Mesodermal cell (in vitro differentiated cells): ENCODE results near the gene DGCR6. TPM values are rescaled to one million over a fixed set of nuclear protein-coding genes. Genes with fewer than 3 reads are reported as not detected.
"Not testable (repeated sequence)": the region's sequence is repeated elsewhere in the genome, so short reads cannot be mapped to it uniquely, and the experiment has no call there.

Experiments used
- H3K27ac ChIP-seq: 2 replicates; pipeline ENCODE4 v1.7.0; 2013; ENCODE audit warnings: mild to moderate bottlenecking, low read depth, low read length, moderate library complexity; ENCODE audit not compliant: severe bottlenecking
- H3K36me3 ChIP-seq: 2 replicates; pipeline ENCODE4 v1.7.1; 2013; ENCODE audit warnings: mild to moderate bottlenecking, low read length, moderate library complexity; ENCODE audit not compliant: control insufficient read depth, insufficient read depth
- H3K4me1 ChIP-seq: one replicate; pipeline ENCODE4 v1.7.1; 2013; ENCODE audit warnings: mild to moderate bottlenecking, low read length; ENCODE audit not compliant: insufficient read depth, control insufficient read depth, poor library complexity, severe bottlenecking
- H3K4me3 ChIP-seq: 2 replicates; pipeline ENCODE4 v1.7.0; 2013; ENCODE audit warnings: low read length, control low read depth, mild to moderate bottlenecking; ENCODE audit not compliant: insufficient read depth, poor library complexity, severe bottlenecking; ENCODE audit errors: extremely low read depth
- H3K9me3 ChIP-seq: 2 replicates; pipeline ENCODE4 v1.7.1; 2013; ENCODE audit warnings: mild to moderate bottlenecking, low read length, moderate library complexity; ENCODE audit not compliant: control insufficient read depth
- WGBS, 2 experiments: methylation state at CpG; one replicate each; pipeline ENCODE4 v1.1.5; 2013; ENCODE audit warnings: missing lambda C conversion rate in 2 of 2; ENCODE audit not compliant: insufficient coverage in 2 of 2; 5-methylcytosine and 5-hydroxymethylcytosine counted together
- polyA plus RNA-seq, 2 experiments: library from polyadenylated mRNA; stranded (reverse); fragments of 50-300 nt; gene quantifications; one replicate each; pipeline ENCODE4 v1.2.3, GENCODE V29; 2013

DGCR6 gene
- polyA plus RNA-seq (2013, experiment 1 of 2), result 2.9 TPM
- 2.9 TPM for polyA plus RNA-seq (2013, experiment 2 of 2)

DNA sequence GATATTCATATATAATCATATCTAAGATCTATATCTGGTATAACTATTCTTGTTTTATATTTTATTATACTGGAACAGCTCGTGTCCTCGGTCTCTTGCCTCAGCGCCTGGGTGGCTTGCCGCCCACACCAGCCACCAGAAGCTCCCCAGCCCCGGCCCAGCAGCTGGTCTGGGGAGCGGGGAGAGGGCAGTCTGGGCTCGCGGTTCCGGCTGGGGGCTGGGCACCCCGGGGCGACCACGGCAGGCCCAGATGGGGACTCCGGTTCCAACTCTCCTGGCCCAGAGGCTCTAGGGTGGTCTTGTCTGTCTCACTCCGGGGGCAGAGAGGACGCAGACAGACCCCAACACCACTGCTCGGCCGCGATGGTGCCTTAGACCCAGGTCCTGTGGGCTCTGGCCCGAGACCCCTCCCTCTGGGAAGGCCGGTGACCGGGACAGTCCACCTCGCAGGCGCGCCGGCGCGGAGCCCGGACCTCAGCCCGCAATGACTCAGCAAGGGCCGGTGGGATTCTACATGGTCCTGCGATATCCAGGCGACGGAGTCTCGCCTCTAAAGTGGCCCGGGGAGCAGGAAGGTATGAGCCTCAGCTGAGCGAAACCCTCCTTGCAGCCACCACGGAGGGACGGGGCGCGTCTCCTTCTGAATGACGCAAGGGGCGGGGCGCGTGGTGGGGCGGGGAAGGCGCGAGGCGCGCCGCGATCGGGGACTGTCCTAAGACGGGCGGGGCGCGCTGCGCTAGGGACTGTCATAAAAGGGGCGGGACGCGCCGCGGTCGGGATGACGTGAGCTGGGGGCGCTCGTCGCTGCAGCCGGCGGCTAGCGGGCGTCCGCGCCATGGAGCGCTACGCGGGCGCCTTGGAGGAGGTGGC is at the start of gene DGCR6:
Gene DGCR6, plus strand, starts transcription at position 781 of the 870 bp plus-strand sequence. Its CDS starts 55 bp downstream, at position 836.
- Histone ChIP-seq H3K4me3 (no peak within 1 kb of the TSS), H3K4me1 (no peaks in the 10 kb centered on the region), H3K9me3 (no peaks in the 10 kb centered on the region), H3K36me3 (no peaks in the 10 kb centered on the region), H3K27ac (no peak within 1 kb of the TSS)
- no CpG with 5 or more reads among the region's 77 CpGs for WGBS, 2 experiments

DNA sequence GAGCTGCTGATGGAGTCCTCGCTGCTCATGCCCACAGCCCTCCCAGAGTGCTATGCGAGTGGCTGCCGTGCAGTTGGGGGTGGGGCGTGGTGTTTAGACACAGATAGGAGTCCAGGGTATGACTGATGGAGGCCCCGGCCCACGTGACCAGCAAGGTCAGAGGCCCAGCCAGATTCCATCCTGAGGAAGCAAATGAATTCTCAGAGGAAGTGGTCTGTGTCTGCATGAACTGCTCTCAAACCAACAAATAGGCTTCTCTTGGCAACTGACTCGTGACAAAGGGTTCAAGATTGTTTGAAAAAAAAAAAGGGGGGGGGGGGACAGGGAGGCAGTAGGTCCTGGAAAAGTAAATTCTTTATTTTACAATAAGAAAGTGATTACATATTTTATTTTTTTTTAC is 46.8 kb upstream of the DGCR6 start:
- no CpG with 5 or more reads among the region's 7 CpGs for whole genome bisulfite sequencing, 2 experiments
- not testable (repeated sequence) for H3K4me3 ChIP-seq, H3K9me3 ChIP-seq, H3K27ac ChIP-seq, H3K4me1 ChIP-seq, H3K36me3 ChIP-seq

DNA sequence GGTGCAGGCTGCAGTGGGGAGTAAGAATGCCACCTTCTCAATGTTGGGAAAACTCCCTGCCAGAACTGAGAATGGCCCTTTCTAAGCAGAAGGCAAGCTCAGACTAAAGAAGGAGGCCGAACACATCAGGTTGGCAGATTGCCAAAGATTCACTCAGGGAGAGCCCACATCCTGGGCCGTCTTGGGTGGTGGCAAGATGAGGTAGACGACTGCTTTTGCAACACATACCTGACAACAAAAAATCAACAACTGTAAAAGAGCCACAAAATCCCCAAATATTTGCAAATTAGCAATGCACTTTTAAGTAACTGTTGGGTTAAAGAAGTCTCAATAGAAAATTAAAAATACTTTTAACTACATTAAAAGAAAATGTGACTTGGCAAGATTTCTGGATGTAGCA is 24.9 kb upstream of the DGCR6 start:
- not testable (repeated sequence) for H3K4me1 ChIP-seq, H3K4me3 ChIP-seq, H3K27ac ChIP-seq, H3K36me3 ChIP-seq, H3K9me3 ChIP-seq
- no CpG with 5 or more reads among the region's 3 CpGs for WGBS, 2 experiments

DNA sequence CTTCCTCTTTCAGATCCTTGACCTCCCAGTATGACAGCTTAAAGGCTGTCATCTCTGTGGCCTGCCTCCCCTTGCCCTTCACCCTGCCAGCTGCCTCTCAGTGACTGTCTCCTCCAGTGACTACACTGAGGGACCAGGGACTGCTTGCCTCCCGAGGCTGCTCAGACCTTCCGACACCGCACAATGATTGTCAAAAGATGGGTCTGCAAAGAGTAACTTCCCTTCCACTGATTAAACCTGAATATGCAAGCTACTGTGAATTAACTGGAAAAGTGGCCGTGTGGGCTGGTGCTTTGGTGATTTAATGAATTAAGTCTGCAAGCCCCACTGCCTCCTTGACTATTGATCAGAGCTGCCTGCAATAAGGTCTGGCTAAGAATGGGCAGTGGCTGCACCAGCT is 21.7 kb upstream of the DGCR6 start:
- H3K4me1 ChIP-seq, H3K27ac ChIP-seq, H3K36me3 ChIP-seq, H3K4me3 ChIP-seq, H3K9me3 ChIP-seq: not testable (repeated sequence)
- 90% methylated on average over 2 of the region's 4 CpGs; no CpG with 5 or more reads in 1 of the 2 experiments for WGBS, 2 experiments

DNA sequence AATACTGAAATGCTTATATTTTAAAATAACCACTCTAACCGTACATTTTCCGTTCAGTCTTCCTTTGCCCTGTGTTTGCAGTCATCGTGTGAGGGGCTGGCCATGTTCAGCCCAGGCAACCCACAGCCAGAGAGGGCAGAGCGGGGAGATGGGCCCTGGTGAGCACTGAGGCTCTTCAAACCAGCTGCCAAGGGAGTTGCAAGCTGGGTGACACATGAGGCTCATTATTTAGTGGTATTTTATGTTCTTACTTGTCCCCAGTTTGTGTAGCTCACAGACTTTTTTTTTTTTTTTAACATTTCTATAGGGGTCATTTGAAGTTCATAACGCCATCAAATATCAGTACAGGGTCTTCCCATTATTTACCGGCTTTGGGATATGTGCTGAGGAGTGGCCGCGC is 18.0 kb upstream of the DGCR6 start:
- Histone ChIP-seq H3K9me3 (no peaks in the 10 kb centered on the region), H3K27ac (no peak overlapping the region), H3K4me1 (no peaks in the 10 kb centered on the region), H3K4me3 (no peak overlapping the region), H3K36me3 (no peaks in the 10 kb centered on the region)
- WGBS, 2 experiments, result no CpG with 5 or more reads among the region's 8 CpGs

DNA sequence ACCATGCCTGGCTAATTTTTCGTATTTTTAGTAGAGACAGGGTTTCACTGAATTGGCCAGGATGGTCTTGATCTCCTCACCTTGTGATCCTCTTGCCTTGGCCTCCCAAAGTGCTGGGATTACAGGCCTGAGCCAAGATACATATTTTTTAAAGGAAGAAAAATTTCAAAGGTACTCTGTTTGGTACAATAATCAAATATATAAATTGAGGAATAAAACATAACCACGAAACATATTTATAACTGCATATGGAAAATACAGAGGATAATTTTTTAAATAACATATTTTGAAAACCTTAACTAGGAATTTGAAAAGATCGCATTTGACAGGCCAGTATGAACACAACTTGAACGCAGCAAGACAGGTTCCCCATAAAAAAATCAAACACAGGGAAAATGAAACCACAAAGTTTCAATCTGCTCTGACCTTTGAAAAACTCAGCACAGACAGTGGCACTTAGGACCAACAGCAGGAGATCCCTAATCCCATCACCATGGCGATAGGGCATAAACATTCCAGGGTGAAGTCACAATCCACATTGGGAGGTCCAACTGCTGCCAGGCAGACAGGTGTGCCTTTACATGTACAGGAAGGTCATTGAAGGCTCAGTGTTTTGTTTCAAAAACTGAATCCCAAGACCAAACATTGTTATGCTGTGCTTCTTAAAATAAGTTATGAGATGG is 15.5 kb upstream of the DGCR6 start:
- H3K4me3 ChIP-seq, H3K36me3 ChIP-seq, H3K9me3 ChIP-seq, H3K4me1 ChIP-seq, H3K27ac ChIP-seq: not testable (repeated sequence)
- WGBS, 2 experiments, result no CpG with 5 or more reads among the region's 5 CpGs

DNA sequence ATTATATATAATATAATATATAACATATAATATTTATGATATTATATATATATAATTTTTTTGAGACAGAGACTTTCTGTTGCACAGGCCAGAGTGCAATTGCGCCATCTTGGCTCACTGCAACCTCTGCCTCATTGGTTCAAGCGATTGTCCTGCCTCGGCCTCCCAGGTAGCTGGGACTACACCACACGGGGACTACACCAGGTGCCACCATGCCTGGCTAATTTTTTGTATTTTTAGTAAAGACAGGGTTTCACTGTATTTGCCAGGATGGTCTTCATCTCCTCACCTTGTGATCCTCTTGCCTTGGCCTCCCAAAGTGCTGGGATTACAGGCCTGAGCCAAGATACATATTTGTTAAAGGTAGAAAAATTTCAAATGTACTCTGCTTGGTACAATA is 12.3 kb upstream of the DGCR6 start:
- not testable (repeated sequence) for H3K9me3 ChIP-seq, H3K4me1 ChIP-seq, H3K27ac ChIP-seq, H3K4me3 ChIP-seq, H3K36me3 ChIP-seq
- no CpG with 5 or more reads among the region's 4 CpGs for WGBS, 2 experiments

DNA sequence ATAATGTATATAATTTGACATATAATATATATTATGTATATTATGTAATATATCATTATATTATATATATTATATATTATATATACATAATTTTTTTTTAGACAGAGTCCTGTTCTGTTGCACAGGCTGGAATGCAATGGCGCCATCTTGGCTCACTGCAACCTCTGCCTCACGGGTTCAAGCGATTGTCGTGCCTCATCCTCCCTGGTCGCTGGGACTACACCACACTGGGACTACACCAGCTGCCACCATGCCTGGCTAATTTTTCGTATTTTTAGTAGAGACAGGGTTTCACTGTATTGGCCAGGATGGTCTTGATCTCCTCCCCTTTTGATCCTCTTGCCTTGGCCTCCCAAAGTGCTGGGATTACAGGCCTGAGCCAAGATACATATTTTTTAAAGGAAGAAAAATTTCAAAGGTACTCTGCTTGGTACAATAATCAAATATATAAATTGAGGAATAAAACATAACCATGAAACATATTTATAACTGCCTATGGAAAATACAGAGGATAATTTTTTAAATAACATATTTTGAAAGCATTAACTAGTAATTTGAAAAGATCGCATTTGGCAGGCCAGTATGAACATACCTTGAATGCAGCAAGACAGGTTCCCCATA is 10.0 kb upstream of the DGCR6 start:
- no CpG with 5 or more reads among the region's 7 CpGs for WGBS, 2 experiments
- H3K9me3 ChIP-seq, H3K4me1 ChIP-seq, H3K27ac ChIP-seq, H3K4me3 ChIP-seq, H3K36me3 ChIP-seq: not testable (repeated sequence)

DNA sequence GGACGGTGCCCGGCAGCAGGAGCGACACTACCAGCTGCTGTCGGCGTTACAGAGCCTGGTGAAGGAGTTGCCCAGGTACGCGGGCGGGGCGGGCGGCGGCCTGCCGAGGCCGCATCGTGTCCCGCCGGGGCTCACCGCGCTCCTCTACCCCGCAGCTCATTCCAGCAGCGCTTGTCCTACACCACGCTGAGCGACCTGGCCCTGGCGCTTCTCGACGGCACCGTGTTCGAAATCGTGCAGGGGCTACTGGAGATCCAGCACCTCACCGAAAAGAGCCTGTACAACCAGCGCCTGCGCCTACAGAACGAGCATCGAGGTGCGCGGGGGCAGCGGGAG is 258 bp downstream of the DGCR6 start:
- not testable (repeated sequence) for H3K9me3 ChIP-seq, H3K27ac ChIP-seq, H3K36me3 ChIP-seq, H3K4me3 ChIP-seq, H3K4me1 ChIP-seq
- no CpG with 5 or more reads among the region's 36 CpGs for WGBS, 2 experiments

DNA sequence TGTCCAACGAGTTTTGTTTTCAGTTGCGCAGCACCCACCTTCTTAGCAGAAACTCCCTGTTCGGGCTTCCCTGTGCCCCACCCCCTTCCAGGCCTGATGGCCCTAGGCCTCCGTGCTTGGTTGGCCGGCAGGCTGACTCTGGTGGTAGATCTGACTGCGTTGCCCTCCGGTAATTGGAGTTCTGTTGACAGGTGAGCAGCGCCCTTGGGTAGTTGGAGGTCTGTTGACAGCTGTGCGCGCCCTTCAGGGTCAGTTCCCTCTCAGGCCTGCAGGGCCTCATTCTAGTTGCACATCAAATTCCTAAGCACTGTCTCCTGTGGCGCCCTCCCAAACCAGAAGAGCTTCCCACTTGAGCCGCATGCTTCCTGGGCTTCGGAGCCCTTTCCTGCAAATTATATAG is 776 bp downstream of the DGCR6 start:
- Histone ChIP-seq H3K27ac (no peak overlapping the region), H3K9me3 (no peaks in the 10 kb centered on the region), H3K4me1 (no peaks in the 10 kb centered on the region), H3K4me3 (no peak overlapping the region), H3K36me3 (no peaks in the 10 kb centered on the region)
- no CpG with 5 or more reads among the region's 13 CpGs for WGBS, 2 experiments

DNA sequence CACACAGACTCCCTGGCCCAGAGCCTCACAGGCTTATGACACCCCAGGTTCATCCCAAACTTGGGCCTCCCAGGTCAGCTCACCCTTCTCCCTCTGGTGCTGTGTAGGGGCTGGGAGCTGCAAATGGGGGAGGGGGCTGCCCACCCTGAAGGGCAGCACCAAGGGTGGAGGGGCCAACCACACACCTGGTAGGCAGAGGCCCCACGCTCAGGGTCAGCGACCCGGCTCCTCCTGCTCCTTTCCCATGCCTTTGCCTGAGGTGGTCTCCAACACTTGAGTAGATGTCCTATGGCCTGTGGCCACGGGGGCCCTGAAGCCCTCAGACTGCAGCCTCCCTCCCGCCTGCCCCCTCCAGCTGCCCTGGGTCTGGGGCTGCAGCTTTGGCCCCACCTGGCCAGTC is 3.4 kb downstream of the DGCR6 start:
- WGBS, 2 experiments, result no CpG with 5 or more reads among the region's 5 CpGs
- H3K4me1 ChIP-seq, result no peaks in the 10 kb centered on the region
- H3K27ac ChIP-seq, result no peak overlapping the region
- no peaks in the 10 kb centered on the region for H3K36me3 ChIP-seq
- H3K4me3 ChIP-seq, result no peak overlapping the region
- H3K9me3 ChIP-seq, result no peaks in the 10 kb centered on the region
